Transverse colon (tissue), 4 donors: Measurements from ENCODE around the gene FXYD7. TPM values are rescaled to one million over a fixed set of nuclear protein-coding genes. Genes with fewer than 3 reads are reported as not detected.

Experiments
- DNase-seq: peaks from one replicate; pipeline ENCODE4 v3.0.0-alpha.2; 2019
- H3K27ac ChIP-seq, 4 donors: fragments of 200-600 bp; sonication (generic); 2 replicates each; pipeline ENCODE4 v1.5.1; 2016 to 2018; ENCODE audit warnings: inconsistent platforms in 4 of 4
- H3K27me3 ChIP-seq: fragments of 200-600 bp; sonication (generic); 2 replicates; pipeline ENCODE4 v1.5.1; 2017; ENCODE audit warnings: inconsistent platforms
- H3K36me3 ChIP-seq, 4 donors: fragments of 200-600 bp; sonication (generic); 2 replicates each; pipeline ENCODE4 v1.5.1; 2017 to 2019; ENCODE audit warnings: inconsistent platforms in 4 of 4
- H3K4me1 ChIP-seq, 4 donors: fragments of 200-600 bp; sonication (generic); 2 replicates each; pipeline ENCODE4 v1.5.1; 2017 to 2020; ENCODE audit warnings: inconsistent platforms in 4 of 4
- H3K4me3 ChIP-seq, 4 donors: fragments of 200-600 bp; sonication (generic); 1 replicate in 1 of 4; 2 replicates in 3 of 4; pipeline versions ENCODE4 v1.5.1 to v1.6.1; 2017 to 2019; ENCODE audit warnings: inconsistent platforms in 4 of 4
- H3K9me3 ChIP-seq, 2 donors: fragments of 200-600 bp; sonication (generic); 2 replicates each; pipeline ENCODE4 v1.5.1; 2017 to 2019; ENCODE audit warnings: inconsistent platforms in 2 of 2
- CTCF ChIP-seq, 5 experiments: fragments of 200-600 bp in 3 of 5; fragments of 450-650 bp in 2 of 5; sonication (generic) in 3 of 5; IDR thresholded peaks; 1 replicate in 2 of 5; 2 replicates in 3 of 5; pipeline ENCODE4 v1.5.1; 2016 to 2017; ENCODE audit warnings: antibody characterized with exemption in 5 of 5, inconsistent platforms in 3 of 5, mild to moderate bottlenecking in 2 of 5, moderate library complexity in 1 of 5
- EP300 ChIP-seq: sonication (generic); formaldehyde crosslinking; IDR thresholded peaks from one replicate; pipeline ENCODE4 v1.6.1; 2017; ENCODE audit warnings: antibody characterized with exemption, low read depth
- POLR2A ChIP-seq: fragments of 450-650 bp; IDR thresholded peaks from one replicate; pipeline ENCODE4 v1.6.1; 2016; ENCODE audit warnings: antibody characterized with exemption, mild to moderate bottlenecking, moderate library complexity
- POLR2AphosphoS5 ChIP-seq, 3 donors: sonication (generic); formaldehyde crosslinking; IDR thresholded peaks; one replicate each; pipeline ENCODE4 v1.6.1; 2016; ENCODE audit warnings: antibody characterized with exemption in 3 of 3
- WGBS, 2 donors: methylation state at CpG; one replicate each; pipeline ENCODE4 v1.1.5; 2018; ENCODE audit warnings: low coverage in 1 of 2; 5-methylcytosine and 5-hydroxymethylcytosine counted together
- in situ Hi-C, 4 donors: fragments of 200-750 bp; cut with MboI; loops; one replicate each; pipeline versions ENCODE4 v1.15.0 to v1.15.1; 2017; ENCODE audit warnings: low sequenced_read_pairs in 3 of 4, low pct_ligation_motif_present in 1 of 4, low pct_unique_long_range_greater_than_20kb in 1 of 4
- intact Hi-C: fragments of 100-400 bp; cut with DNase I; formaldehyde crosslinking; loops from one replicate; pipeline ENCODE4 v1.15.1; 2023; ENCODE audit warnings: low total_unique reads
- total RNA-seq, 4 donors: library from RNA; depleted of rRNA; stranded (reverse); fragments of >200 nt; gene quantifications; one replicate each; pipeline ENCODE4 v1.1.0, GENCODE V29; 2016

FXYD7 gene
- total RNA-seq, 4 donors from 2014 or later: not detected

DNA sequence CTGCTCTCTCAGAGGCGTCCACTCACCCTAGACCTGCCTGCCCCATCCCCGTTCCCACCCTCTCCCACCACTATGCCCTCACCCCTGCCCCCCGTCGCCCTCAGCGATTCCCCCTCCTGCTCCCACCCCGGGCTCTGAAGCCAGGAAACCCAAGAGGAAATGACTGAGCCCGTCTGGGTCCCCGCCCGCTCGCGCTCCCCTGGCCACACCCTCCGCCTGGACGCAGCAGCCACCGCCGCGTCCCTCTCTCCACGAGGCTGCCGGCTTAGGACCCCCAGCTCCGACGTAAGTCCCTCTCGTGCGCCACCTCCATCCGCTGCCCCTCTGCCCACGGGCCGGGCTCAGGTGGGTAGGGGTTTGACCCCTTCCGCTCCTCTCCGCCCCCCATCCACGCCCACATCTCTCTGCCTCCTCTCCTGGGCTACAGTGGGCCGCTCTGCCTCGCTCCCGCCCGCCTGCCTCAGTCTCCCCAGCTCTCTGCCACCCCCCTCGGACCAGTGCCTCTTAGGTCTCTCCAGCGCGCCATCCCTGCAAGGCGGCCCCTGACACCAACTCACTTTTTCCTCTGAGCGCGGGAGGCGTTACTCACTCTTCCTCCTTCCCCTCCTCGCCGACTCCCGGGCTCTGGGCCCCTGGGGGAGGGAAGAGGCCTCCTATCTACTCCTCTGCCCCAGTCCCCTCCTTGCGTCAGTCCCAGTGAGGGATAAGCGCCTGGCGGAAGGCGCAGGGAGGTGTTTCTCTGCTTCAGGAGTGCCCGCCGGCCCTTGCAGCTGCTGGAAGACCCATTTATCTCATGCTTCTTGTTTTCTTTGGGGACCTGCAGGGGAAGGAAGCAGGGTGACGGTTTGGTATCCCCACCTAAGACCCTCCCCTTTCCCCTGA, 11.7 kb downstream of the FXYD7 start, which contains the start of gene FXYD5:
TSS of gene FXYD5 (plus strand) at position 211 of the 882 bp plus-strand sequence. CDS start 816 bp downstream, outside the sequence.
- in situ Hi-C loops (no loop called here), intact Hi-C loops (no loop called here)
- Histone ChIP-seq H3K4me1 (peaks cover 7 to 26% (median 18%) of the 10 kb centered on the region in 4 donors), H3K9me3 (no peaks in the 10 kb centered on the region), H3K27me3 (peaks cover 61% of the 10 kb centered on the region), H3K4me3 (peak within 1 kb of the TSS; percentile 38 to 68 (median 48)), H3K36me3 (peaks cover 0 to 6% (median 0%) of the 10 kb centered on the region in 4 donors), H3K27ac (peak within 1 kb of the TSS; percentile 71 to 83 (median 78))
- TF ChIP-seq EP300 (no peak), POLR2A (peak; percentile 37), CTCF (IDR thresholded peaks at IDR 0.05) (peak in 1 of 5 experiments; percentile 11), POLR2AphosphoS5 (IDR thresholded peaks at IDR 0.05) (peak in 2 of 3 donors; percentile 15 to 35)
- peak; percentile 77 for DNase-seq
- 0 to 1% methylated on average over 1 to 37 of the region's 49 CpGs for WGBS, 2 donors

GRCh38 chr19:35155441-35155840, 12.4 kb downstream of the FXYD7 start:
- peak overlapping the region; percentile 1 to 68 (median 48) for H3K4me3 ChIP-seq
- intact Hi-C loops (no loop called here), in situ Hi-C loops (no loop called here)
- TF ChIP-seq POLR2AphosphoS5 (IDR thresholded peaks at IDR 0.05) (no peak), CTCF (IDR thresholded peaks at IDR 0.05) (no peak), EP300 (no peak), POLR2A (no peak)
- peaks cover 0 to 6% (median 0%) of the 10 kb centered on the region in 4 donors for H3K36me3 ChIP-seq
- peaks cover 60% of the 10 kb centered on the region for H3K27me3 ChIP-seq
- WGBS, 2 donors: 37% methylated on average over 17 of the region's 17 CpGs; no CpG with 5 or more reads in 1 of the 2 donors
- DNase-seq: no peak
- H3K4me1 ChIP-seq: peaks cover 7 to 26% (median 18%) of the 10 kb centered on the region in 4 donors
- peak overlapping the region; percentile 71 to 83 (median 78) for H3K27ac ChIP-seq
- H3K9me3 ChIP-seq: no peaks in the 10 kb centered on the region

- 75 to 84% methylated on average over 5 to 6 of the region's 6 CpGs for WGBS, 2 donors
- Histone ChIP-seq H3K9me3 (no peaks in the 10 kb centered on the region), H3K4me1 (peaks cover 7 to 26% (median 18%) of the 10 kb centered on the region in 4 donors), H3K36me3 (peaks cover 0 to 6% (median 0%) of the 10 kb centered on the region in 4 donors), H3K27ac (peak overlapping the region in 2 of 4 donors; percentile 82 to 83), H3K4me3 (peak overlapping the region in 1 of 4 donors; percentile 68), H3K27me3 (peaks cover 54% of the 10 kb centered on the region)
- in situ Hi-C loops: no loop called here
- TF ChIP-seq POLR2AphosphoS5 (IDR thresholded peaks at IDR 0.05) (no peak), POLR2A (no peak), CTCF (IDR thresholded peaks at IDR 0.05) (no peak), EP300 (no peak)
- DNase-seq: no peak
- intact Hi-C loops: no loop called here
Observed at GRCh38 chr19:35155981-35156672, 13.1 kb downstream of the FXYD7 start.

GRCh38 chr19:35156673-35157014, 13.6 kb downstream of the FXYD7 start:
- intact Hi-C loops (no loop called here), in situ Hi-C loops (no loop called here)
- no peak overlapping the region for H3K4me3 ChIP-seq
- H3K27me3 ChIP-seq: peaks cover 48% of the 10 kb centered on the region
- WGBS, 2 donors: 82 to 92% methylated on average over 2 to 7 of the region's 7 CpGs
- peaks cover 0 to 6% (median 0%) of the 10 kb centered on the region in 4 donors for H3K36me3 ChIP-seq
- H3K4me1 ChIP-seq: peaks cover 7 to 26% (median 18%) of the 10 kb centered on the region in 4 donors
- no peak for DNase-seq
- H3K27ac ChIP-seq: no peak overlapping the region
- TF ChIP-seq POLR2A (no peak), POLR2AphosphoS5 (IDR thresholded peaks at IDR 0.05) (no peak), CTCF (IDR thresholded peaks at IDR 0.05) (no peak), EP300 (no peak)
- H3K9me3 ChIP-seq: no peaks in the 10 kb centered on the region
